Superior temporal gyrus (tissue), 1 donor: ENCODE measurements around the gene ETF1.

Experiments
- DNase-seq: peaks from one replicate; pipeline ENCODE4 v3.0.0-alpha.2; 2016; ENCODE audit errors: extremely low spot score

ETF1 gene

DNA sequence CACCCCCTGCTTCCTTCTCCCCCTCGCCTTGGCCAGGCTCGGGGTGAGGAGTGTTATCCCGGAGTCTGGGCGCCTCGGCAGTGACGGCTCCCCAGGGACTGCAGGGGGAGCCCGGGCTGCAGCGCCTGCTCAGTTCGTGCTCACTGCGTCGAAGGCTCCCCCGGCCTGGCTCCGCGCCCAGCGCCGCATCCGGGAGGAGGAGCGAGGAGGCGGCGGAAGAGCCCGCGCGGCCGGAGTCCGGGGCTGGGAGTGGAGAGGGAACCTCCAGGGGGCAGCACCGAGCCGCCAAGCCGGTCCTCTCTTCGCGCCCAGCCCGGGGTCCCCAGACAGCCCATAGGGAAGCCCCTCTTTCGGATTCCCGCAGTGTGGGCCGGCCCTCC, 79.0 kb downstream of the ETF1 start:
- peak; percentile 91 for DNase-seq

DNA sequence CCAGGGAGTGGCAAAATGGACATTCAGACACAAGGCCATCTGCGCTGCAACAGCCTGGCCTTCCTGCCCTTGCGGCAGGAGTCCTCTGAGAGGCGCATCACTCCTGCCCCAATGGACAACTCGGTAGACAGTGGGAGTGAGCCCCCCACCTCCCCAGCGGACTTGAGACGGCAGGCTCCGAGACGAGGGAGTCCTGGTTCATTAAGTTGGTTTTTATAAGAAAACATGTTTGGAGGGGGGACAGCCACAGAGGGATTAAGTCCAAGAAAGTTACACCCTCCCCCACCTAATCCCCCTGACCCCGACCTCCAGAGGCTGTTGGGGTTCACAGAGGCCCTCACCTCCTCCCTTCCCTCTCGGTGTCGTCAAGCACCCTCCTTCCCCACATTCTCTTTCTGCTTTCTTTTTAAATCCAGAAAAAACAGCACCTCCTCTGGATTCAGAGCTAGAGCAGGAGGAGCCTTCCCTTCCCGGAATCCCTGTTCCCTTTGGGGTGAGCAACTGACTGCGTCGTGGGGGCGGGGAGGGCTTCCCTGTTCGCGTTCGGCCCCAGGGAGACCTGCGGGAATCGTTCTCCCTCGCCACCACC, 79.5 kb downstream of the ETF1 start:
- no peak for DNase-seq

DNA sequence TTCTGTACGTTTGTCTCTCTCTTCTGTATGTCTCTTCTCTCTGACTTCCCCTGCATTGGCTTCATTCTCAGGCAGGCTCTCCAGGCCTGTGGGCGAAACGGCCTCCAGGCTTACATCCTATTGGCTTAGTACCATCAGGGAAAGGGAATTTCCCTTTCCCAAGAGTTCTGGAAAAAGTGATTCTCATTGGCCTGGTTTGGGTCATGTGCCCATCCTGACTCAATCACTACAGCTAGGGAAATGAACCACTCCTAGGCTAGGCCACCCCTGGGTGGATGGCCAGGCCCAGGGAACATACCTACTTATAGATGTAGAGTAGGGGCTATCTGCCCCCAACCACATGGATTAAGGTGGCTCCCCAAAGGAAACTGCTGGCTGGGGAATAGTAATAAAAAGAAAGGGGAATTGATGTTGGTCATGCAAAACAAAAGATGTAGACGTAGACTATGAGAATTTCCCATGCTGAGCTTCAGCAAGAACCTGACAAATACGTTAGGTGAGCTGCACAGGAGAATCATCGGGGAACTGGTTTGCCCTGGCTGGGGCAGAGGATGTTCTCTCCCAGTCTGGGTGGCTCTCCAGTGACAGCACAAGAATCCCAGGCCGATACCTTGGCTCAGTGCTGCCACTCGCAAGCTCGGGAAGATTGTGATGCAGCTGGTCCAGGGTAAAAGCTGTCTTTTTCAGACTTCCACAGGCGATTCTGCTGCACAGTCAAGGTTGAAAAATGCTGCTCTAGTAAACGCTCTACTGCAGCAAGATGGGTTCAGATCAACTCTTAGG, 81.5 kb downstream of the ETF1 start:
- peak; percentile 45 for DNase-seq

DNA sequence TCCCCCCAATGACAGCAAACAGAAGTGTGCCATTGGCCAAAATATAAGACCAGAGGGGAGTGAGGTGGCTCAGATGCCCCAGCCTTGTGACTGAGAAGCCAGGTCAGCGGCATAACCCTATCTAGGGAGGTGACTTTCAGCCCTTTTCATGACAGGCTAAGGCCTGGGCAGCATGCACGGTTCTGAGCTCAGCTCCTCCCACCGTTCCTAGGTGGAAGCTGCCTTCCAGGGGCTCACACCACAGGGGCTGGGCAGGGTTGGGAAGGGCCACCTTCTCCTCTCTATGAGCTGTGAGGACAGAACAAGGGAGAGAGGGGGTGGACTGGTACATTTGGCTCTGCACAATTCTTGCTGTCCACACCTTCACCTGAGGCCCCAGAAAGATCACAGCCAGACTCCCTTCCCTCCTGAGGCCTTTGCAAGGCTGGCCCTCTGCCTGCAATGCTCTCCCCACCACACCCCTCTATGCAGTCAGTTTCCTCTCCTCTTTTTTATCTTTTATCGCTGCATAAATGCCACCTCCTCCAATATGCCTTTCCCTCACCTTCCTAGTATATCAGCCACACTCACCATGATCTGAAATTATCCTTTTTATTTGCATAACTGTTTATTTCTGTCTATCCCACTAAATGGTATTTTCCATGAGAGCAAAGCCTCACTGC, 82.9 kb downstream of the ETF1 start:
- peak; percentile 12 for DNase-seq

DNA sequence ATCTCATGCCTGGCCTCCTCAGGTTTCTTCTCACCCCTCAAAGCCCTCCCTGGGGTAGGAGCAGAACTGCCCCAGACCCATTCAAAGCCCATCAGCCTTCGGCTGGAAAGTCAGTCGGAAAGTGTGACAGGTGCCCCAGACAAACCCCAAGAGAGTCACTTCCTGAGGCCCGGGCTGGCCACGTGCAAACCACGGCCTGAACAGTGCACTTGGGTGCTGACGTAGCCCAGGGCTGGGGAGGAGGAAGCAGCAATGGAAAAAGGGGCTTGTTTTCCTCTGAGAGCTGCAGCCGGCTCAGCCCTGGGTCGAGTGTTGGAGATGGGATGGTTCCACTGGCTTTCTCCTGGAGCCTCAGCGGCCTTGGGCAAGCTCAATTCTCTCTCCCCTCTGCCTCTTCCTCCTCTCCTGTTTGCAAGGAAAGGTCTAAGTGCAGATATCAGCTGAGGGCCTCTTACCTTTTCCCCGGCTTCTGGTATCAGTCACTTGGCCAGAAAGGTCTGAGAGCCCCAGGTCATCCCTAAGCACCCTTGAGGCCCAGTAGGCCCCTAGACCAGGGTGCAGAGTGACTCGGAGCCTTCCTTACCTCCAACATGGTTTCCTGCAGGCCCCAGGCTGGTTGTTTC, 83.6 kb downstream of the ETF1 start:
- DNase-seq = no peak

DNA sequence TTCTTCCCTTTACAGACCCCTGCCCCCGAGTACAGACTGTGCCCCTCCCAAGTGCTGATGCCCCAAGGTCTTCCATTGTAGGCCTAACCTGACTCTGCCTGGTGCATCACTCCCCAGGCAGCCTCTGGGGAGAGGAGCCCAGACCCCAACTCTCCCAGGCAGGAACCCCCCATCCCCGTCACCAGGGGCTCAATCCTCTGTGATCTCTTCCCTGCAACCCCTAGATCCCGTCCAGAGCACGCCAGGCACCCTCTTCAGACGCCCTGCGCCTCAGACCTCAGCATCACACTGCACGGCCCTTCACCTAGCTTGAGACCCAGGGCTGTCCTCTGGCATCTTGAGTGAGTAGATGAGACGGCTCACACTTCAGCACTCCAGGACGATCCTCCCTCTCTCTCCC, 84.2 kb downstream of the ETF1 start:
- no peak for DNase-seq

DNA sequence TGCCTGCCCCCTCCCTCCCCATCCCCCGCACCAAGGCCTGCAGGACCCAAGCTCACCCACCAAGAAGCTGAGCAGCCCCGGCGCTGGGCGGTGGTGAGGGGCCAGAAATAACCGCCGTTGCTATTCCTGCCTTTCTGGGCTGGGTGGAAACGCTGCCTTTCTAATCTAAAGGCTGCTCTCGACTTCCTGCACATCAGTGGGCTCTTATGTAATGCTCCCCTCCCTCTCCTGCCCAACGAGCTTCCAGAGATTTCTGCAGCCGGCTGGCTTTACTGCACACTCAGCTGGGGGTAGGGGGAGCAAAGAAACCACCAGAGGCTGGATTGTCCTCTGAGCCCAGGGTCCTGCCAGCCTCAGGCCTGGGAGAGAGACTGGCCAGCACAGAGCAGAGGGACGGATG, 84.7 kb downstream of the ETF1 start:
- no peak for DNase-seq

DNA sequence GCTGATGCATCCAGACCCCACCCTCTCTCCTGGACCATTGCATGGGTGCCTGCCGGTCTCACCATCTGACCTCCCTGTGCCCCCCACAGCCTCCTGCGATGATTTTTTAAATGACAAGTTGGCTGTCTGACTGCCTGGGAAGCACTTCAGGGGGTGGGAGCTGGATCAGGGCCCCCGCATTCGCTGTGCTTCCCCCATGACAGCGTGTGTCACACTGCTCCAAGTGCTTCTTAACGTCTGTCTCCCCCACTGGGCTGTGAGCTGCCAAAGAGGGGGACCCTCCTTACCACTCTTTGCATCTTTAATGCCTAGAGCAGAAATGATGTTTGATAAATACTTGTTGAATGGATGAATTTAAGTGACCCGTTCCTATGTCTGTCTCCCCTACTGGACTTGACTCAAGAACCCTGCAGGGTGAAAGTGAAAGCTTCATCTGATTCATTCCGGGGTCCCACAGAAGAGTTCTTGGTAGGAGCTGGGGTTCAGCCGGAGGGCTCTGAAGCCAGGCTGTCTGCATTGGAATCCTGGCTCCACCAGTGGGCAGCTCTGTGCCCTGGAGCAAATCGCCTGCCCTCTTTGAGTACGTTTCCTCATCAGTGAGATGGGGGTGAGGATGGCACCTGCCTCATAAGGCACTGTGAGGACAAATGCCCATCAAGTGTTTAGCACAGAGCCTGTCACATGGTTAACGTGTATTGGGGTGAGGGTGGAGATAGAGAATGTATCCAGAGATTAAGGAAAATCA, 85.3 kb downstream of the ETF1 start:
- peak; percentile 18 for DNase-seq
